Measurements from ENCODE around the gene DES.
"Not testable (repeated sequence)": the region's sequence is repeated elsewhere in the genome, so short reads cannot be mapped to it uniquely, and the experiment has no call there.

The DES gene

DNA sequence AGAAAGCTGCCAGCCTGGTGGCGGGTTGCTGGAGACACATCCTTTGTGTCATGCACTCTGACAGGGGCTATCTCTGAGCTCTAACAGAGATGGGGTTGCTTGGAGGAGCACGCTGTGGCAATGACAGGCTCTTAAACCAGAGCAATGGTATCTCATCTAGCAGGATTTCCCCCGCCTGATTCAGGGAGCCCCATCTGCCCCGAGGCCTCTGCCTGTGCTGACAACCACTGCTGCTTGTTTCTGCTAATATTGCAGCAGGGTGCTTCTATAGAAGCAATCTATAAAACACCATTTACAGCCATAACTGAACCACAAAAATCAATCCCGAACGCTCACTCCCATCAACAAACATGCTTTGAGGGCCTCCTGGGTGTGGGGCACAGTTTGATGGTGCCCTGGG is 17.6 kb upstream of the DES start:
- no peak for DNase-seq

DNA sequence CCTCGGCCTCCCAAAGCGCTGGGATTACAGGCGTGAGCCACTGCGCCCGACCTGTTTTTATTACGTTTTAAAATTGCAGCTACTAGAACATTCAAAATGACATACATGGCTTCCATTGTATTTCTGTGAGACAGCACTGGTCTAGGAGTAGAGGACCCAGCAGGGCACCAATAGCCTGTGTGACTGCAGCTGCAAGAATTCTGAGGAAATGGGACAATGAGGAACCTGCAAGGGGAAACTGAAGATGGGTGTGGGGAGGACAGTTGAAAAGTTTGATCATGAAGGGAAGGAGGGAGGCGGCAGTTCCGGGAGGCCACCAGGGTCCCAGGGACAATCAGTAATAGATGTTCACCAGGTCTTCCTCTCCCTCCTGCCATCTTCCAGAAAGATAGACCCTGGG is 16.6 kb upstream of the DES start:
- no peak for DNase-seq

DNA sequence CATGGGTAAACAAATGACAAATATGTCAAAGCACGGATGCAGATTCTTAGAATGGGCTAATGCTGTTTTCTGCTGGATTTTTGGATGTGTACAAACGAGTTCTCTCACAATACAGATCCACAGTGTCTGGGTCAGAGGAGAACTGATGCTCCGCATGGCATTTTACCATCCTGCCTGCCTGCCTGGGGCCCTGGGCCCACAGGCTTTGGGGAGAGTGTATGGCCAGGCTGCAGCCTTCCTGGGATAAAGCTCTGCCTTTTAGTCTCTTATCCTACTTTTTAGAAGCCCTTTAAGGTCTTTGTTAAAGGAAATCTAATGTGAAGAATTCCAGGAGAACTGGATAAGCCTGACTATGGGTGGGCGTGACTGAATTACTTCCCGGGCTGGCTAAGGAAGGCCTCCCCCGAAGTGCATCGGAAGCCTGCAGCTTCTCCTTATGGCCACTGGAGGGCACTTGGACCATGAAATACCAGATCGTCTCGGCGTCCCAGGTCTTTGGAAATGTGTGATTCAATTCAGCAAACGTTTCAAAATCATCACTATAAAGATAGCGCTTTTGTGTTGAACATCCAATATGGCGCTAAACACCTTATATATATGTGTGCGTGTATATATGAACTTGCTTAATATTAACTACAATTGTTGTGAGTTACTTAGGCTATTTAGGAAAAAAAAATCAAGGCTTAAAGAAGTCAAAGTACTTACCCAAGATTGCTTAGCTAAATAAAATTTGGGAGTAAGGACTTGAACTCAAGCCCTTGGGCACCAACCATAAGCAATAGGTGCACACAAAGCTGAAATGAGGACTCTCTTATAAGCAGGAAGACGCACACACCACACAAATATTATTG is 15.3 kb upstream of the DES start:
- peak; percentile 90 for DNase-seq

DNA sequence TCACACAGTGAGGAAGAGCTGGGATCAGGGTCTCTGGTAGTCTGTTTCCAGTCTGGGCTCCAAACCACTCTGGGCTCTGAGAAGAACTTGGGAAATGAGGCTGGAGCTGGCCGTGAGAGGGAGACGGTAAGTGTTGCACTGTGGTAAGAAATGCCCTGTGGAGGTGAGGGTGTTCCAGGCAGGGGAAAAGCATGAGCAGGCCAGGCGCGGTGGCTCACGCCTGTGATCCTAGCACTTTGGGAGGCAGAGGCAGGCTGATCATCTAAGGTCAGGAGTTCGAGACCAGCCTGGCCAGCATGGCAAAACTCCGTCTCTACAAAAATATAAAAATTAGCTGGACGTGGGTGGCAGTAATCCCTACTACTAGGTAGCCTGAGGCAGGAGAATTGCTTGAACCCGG is 14.3 kb upstream of the DES start:
- no peak for DNase-seq

DNA sequence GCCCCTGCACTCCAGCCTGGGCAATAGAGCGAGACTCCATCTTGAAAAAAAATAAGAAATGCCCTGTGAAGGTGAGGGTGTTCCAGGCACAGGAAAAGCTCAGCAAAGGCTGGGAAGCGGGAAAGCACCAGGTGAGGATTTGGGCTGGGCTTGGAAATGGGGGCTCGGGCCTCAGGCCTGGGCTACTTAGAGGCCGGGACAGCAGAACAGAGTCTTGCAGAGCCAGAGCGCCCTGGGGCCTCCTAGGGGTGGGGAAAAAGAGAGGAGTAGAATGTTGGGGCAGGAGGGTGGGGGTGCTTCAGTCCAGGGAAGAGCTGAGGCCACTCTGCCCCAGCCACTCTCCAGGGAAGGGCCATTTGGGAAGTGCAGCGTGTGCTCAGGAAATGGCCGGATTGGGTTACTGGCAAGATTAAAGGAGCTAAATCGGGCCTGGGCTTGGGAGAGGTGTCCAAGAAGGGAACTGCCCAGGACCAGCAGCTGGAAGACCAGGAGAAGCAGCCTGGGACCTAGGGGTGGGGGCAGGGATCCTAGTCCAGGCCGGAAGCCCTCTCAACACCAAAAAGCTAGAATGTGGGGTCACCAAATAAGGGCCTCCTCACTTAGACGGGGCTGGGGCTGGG is 13.8 kb upstream of the DES start:
- DNase-seq, result no peak

DNA sequence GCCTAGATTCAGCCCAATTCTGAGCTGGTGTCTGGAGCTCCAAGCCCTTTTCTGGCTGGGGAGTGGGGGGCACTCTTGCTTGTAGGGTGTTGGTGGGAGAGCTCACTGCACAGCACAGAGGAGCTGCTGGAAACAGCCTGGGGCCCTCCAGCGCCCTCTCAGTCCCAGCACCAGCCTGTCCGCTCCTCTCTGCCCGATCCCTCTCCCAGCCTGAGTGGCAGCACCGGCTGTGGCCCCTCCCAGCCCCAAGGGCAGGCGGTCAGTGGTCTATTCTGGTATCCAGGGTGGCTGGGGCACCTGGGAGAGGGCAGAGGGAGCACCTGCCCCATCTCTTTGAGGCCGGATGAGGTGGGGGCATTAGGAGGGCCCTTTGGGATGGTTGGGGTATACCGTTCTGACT is 13.2 kb upstream of the DES start:
- DNase-seq, result no peak

DNA sequence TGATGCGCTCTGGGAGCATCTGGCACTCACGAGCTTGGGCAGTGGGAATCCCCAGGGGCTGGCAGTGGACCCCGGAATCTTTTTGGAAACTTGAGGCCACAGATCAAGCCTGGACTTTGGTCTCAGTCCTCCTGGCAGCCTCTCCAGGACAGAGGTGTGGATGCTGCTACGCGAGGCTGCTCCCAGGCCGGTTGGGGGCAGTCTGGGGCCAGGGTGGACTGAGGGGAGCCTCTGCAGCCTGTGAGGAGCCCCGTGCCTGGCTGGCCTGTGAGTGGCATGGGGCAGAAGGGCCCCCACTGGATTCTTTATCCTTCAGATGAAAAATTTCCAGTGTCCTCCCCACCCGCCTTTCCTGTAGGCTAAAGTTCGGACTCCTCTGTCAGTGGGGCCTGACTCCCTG is 12.7 kb upstream of the DES start:
- DNase-seq, result no peak

DNA sequence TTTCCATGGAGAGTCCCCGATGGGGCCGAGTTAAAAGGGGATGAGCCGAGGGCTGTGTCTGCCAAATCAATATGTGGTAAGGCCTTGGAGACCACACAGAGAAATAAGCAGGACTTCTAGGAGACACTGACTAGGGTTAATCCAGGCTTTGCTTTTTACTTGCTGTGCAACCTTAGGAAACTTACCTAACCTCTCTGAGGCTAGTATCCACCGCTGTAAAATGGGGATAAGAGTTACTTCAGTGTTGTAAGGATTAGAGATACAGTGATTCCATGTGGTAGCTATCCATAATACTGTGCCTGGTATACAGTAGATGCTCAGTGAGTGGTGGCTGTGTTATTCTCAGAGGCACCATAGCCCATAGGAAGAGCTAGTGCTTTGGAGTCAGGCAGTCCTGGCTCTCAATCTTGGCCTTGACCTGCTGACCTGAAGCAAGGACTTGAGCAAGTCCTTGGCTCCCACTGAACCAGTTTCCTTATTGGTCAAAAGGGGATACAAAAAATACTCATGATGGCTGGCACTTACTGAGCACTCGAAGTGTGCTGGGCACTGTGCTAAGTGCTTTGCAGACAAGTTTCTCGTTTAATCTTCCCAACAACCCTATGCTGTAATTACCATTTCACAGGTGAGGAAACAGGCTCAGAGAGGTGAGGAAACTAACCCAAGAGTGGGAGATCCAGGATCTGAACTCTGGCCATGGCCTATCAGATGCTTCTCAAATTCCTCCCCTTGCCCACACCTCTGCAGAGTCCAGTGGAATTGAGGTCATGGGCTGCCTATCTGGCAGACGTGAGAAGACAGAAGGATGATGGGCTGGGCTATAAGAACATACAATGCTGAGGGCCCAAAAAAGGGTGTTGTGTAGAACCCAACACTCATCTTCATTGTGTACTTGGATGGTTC is 12.0 kb upstream of the DES start:
- DNase-seq, result no peak

DNA sequence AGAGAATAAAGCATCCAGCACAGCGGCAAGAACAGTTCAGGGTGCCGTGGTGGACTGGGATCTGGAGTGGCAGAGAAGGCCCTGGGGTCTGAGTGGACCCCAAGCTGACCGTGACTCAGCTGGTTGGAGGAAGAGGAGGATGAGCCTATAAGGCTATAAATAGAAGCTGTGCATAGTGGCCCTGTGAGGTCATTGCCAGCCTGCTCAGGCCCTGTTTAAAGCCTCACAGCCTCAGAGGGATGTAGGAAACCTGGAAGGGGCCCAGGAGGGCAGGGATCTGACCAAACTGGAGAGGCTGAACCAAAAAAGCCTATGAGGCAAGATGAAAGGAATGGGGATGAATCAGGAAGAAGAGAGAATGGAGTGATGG is 11.3 kb upstream of the DES start:
- DNase-seq, result no peak

DNA sequence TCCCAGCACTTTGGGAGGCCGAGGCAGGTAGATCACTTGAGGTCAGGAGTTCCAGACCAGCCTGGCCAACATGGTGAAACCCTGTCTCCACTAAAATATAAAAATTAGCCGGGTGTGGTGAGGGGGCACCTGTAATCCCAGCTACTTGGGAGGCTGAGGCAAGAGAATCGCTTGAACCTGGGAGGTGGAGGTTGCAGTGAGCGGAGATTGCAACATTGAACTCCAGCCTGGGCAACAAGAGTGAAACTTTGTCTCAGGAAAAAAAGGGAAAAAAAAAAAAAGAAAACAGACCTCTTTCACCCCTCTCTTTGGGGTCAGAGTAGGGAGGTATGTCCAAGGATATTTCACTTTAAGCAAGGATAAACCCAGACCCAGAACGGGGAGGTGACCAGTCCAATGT is 10.8 kb upstream of the DES start:
- not testable (repeated sequence) for DNase-seq

DNA sequence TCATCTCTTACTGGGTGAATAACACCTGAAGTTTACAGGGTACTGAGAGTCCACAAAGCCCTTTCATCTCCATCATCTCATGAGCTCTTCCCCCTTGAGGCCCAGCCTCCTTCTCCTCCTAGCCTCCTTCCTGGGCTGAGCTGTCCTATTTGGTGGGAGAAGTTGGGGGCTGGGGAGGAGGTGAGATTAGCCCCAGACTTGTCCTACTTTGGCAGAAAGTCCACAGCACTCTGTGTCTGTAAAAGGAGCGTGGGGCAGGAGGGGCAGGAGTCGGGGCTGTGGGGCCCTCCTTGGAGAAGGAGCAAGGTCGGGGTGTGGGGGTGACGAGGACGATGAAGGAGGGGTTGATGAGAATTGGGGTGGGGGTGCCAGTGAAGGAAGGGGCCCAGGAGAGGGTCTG is 10.0 kb upstream of the DES start:
- DNase-seq, result no peak

DNA sequence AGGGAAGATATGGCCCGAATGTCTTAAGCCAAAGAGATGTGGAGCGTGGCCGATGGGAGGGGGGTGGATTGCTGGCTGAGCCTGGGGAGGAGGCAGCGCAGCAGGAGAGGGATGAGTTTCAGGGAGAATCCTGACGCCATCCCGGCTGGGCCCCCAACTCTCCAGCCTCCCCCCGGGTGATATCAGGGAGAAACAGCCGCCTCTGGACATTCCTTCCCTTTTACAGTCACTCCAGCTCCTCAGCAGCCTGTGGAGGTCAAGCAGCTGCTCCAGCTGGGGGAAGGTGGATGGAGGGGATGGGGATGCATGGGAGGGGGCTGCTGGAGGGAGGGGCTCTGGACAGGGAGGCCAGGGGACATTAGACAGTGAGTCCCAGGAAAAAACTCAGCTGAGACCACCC is 9.5 kb upstream of the DES start:
- no peak for DNase-seq

DNA sequence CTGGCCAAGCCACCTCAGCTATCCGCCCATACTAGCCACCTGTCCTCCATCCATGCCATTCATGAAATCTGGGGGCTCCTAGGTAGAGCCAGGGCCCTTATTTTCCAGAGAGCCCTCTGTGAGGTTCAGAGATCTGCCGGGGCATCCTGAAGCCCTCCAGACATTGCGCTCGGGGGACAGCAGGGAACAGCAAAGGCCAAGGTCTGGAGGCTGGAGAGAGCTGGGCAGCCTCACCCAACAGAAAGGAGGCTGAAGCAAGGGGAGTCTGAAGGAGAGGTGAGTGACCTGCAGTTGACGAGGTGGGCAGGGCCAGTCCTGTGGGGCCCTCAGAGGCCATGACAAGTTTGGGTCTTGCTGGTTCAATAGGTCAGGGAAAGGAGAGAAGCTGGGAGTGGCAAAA is 8.6 kb upstream of the DES start:
- no peak for DNase-seq

DNA sequence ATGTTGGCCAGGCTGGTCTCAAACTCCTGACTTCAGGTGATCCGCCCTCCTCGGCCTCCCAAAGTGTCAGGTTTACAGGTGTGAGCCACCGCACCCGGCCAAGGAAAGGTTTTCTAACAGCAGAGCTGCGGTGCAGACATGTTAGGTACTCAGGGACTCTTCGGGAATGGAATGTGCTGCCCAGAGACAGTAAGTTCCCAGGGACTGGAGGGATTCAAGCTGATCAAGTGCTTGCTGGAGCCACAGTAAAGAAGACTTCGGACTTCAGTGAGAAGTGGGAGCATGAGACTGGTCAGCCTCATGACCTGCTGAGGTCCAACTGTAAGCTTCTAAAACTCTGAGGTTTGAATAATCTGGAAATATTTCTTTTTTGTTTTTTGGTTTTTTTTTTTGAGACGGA is 7.8 kb upstream of the DES start:
- no peak for DNase-seq

DNA sequence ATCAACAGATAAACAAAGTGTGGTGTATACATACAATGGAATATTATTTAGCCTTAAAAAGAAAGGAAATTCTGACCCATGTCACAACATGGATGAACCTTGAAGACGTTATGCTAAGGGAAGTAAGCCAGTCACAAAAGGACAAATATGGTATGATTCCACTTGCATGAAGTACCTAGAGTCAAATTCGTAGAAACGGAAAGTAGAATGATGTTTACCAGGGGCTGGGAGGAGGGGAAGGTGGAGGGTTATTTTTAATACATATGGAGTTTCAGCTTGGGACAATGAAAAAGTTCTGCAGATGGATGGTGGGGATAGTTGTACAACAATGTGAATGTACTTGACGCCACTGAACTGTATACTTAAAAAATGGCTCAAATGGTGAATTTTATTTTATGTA is 3.3 kb upstream of the DES start:
- DNase-seq, result no peak

DNA sequence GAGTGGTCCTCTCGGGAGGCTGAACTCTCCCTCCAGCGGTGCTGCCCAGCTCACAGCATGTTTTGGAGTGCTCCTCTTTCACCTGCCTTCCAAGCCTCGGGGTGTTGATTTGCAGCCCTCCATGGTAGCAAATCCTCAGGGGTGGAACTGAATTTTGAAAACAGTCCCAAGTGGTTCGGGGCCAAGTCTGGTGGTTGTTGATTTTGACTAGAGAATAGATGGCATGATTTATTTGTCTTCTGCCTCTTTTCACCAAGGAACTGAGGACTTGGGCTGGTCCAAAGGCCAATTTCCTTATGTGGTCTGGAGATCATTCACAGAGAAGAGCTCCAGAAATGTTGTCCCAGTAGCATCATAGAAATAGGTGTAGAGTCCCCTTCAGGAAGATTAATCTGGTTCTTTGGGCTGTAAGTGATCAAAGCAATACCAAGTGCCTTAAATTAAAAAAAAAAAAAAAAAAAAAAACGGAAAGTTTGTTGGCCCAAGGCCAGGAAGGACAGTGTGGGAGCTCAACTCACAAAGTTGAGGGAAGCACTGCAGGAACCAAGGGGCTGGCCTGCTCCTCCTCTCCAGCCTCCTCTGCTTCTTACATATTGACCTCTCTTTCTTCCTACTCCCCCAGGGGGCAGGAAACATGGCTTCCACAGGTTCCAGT is 2.5 kb upstream of the DES start:
- no peak for DNase-seq

DNA sequence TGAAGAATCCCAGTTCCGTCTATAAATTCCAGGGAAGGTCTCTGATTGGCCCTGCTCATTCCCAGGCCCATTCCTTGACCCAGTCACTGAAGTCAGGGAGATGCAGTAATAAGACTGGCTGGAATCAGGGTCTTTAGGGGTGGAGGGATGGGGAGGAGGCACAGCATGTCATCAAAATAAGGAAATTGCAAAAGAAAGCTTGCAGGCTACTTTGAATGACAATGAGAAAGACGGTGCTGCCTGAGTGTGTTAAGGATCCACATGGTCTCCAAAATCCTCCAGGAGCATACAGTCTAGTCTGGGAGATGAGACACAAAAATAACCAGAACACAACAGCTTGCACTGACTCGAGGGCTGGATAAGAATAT is 2.0 kb upstream of the DES start:
- DNase-seq, result no peak

DNA sequence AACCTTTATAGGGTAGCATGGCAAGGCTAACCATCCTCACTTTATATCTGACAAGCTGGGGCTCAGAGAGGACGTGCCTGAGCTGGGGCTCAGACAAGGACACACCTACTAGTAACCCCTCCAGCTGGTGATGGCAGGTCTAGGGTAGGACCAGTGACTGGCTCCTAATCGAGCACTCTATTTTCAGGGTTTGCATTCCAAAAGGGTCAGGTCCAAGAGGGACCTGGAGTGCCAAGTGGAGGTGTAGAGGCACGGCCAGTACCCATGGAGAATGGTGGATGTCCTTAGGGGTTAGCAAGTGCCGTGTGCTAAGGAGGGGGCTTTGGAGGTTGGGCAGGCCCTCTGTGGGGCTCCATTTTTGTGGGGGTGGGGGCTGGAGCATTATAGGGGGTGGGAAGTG is 1.2 kb upstream of the DES start:
- no peak for DNase-seq

DNA sequence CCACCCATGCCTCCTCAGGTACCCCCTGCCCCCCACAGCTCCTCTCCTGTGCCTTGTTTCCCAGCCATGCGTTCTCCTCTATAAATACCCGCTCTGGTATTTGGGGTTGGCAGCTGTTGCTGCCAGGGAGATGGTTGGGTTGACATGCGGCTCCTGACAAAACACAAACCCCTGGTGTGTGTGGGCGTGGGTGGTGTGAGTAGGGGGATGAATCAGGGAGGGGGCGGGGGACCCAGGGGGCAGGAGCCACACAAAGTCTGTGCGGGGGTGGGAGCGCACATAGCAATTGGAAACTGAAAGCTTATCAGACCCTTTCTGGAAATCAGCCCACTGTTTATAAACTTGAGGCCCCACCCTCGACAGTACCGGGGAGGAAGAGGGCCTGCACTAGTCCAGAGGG is 803 bp upstream of the DES start:
- no peak for DNase-seq

DNA sequence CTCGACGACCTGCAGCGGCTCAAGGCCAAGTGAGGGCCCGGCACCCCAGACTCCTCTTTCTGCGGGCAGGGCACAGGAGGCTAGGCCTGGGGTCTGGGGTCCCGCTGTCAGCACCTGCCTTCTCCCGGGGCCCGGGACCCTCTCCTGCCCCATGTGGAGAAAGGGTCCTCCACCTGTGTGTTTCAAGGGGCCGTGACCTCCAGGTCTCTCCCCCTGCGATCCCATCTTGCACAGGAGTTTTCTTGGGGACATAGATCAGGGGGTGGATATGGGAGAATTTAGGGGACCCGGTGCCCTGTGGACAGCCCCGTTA is 791 bp downstream of the DES start:
- DNase-seq, result no peak

DNA sequence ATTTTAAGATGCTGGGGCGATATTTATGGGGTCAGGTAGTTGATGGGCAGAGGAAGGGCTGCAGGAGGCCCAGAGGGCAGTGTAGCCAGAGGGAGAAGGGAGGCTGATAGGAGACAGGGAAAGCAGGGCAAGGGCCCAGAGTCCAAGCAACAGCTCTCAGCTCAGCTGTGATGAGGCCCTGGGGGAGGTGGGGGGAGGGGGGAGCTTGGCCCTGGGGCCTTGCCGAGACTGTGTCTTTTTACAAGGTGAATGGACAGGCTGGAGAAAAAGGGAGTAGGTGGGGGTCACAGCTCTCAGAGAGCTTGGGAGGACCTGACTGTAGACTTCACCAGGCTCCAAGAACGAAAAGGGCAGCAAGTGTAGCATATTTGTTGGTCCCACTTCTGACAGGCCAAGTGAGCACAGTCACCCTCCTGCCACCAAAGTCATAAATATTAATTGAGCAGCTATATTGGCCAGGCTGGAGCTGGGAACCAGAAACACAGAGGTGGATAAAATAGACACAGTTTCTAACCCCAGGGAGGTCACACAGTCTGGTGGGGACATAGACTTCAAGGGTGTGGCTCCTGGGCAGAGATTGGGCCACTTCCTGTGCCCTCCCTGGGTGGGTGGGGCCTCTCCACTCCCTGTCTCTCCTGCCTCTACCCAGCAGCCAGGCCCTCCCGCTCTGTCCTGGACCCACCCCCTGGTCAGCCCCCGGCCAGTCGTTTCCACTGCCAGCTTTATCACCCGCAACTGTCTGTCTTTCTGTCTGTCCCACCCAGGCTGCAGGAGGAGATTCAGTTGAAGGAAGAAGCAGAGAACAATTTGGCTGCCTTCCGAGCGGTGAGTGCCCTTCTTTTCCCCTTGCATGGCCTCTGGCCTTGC is 1.4 kb downstream of the DES start:
- peak; percentile 87 for DNase-seq

DNA sequence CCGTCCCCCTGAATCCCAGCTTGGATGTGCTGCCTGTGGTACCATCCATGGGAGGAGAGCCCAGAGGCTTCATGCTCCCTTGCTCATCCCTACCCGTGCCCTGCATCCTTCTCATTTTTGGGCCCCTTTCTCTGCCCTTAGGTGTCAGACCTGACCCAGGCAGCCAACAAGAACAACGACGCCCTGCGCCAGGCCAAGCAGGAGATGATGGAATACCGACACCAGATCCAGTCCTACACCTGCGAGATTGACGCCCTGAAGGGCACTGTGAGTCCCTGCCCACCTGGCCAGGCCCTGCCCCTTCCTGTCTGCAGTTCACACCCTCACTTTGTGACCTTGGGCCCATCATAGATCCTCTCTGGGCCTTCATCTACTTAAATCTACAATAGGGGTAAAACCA is 2.5 kb downstream of the DES start:
- DNase-seq, result no peak

DNA sequence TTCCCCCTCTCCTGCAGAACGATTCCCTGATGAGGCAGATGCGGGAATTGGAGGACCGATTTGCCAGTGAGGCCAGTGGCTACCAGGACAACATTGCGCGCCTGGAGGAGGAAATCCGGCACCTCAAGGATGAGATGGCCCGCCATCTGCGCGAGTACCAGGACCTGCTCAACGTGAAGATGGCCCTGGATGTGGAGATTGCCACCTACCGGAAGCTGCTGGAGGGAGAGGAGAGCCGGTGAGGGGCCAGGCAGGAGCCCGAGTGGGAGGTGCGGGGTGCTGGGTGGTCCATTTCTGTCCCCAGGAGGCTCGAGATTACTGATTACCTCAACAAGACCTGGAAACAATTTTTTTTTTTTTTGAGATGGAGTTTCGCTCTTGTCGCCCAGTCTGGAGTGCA is 3.1 kb downstream of the DES start:
- DNase-seq, result no peak

All from hematopoietic multipotent progenitor cell treated with erythropoietin and hydrocortisone succinate and interleukin-3 and kit ligand, for 4 days (in vitro differentiated cells).